ENCODE data around the gene SHC2. TPM values are rescaled to one million over a fixed set of nuclear protein-coding genes. Genes with fewer than 3 reads are reported as not detected.

SHC2 gene
- total and polyA plus RNA-seq, 12 donors = 1.2 to 196 (median 41.1) TPM

- H3K9me3 ChIP-seq (replicated peaks in 1 of 3) = no peaks in the 10 kb centered on the region
- H3K27me3 ChIP-seq = no peaks in the 10 kb centered on the region
- peak overlapping the region in 3 of 5 donors; percentile 2 to 82 (median 37) for H3K27ac ChIP-seq
- DNase-seq = peak in 1 of 7 donors; percentile 33
- WGBS, 4 donors = 36 to 83% (median 81%) methylated on average over 2 to 22 of the region's 22 CpGs
- no peak overlapping the region for H3K4me3 ChIP-seq
- no peak for TF ChIP-seq POLR2A (IDR thresholded peaks at IDR 0.05)
- TF ChIP-seq CTCF (IDR thresholded peaks at IDR 0.05) = no peak
- no peaks in the 10 kb centered on the region for H3K36me3 ChIP-seq (replicated peaks in 1 of 2)
- intact Hi-C loops (cut with DNase I) = no loop called here
- peaks cover 4 to 7% of the 10 kb centered on the region in 2 donors for H3K4me1 ChIP-seq (replicated peaks in 1 of 2)
Measured at GRCh38 chr19:485077-485476, 24.2 kb upstream of the SHC2 start.

GRCh38 chr19:484494-484893 lies 23.7 kb upstream of the SHC2 start:
- Histone ChIP-seq H3K4me1 (replicated peaks in 1 of 2) (peaks cover 4 to 7% of the 10 kb centered on the region in 2 donors), H3K9me3 (replicated peaks in 1 of 3) (no peaks in the 10 kb centered on the region), H3K4me3 (no peak overlapping the region), H3K27me3 (no peaks in the 10 kb centered on the region), H3K27ac (no peak overlapping the region), H3K36me3 (replicated peaks in 1 of 2) (no peaks in the 10 kb centered on the region)
- DNase-seq = peak in 1 of 7 donors; percentile 21
- intact Hi-C loops (cut with DNase I) = no loop called here
- WGBS, 4 donors = 66 to 88% (median 72%) methylated on average over 14 to 15 of the region's 15 CpGs
- TF ChIP-seq CTCF (IDR thresholded peaks at IDR 0.05) = no peak
- TF ChIP-seq POLR2A (IDR thresholded peaks at IDR 0.05) = no peak

GRCh38 chr19:483332-484072 lies 22.7 kb upstream of the SHC2 start:
- intact Hi-C loops (cut with DNase I) = no loop called here
- no peak for DNase-seq

More at GRCh38 chr19:483332-484072, 22.7 kb upstream of the SHC2 start:
- H3K9me3 ChIP-seq (replicated peaks in 1 of 3) = no peaks in the 10 kb centered on the region
- TF ChIP-seq POLR2A (IDR thresholded peaks at IDR 0.05) = no peak
- no peak for TF ChIP-seq CTCF (IDR thresholded peaks at IDR 0.05)
- WGBS, 4 donors = 56 to 73% (median 64%) methylated on average over 10 to 21 of the region's 21 CpGs
- H3K4me1 ChIP-seq (replicated peaks in 1 of 2) = peaks cover 4 to 6% of the 10 kb centered on the region in 2 donors
- H3K27ac ChIP-seq = peak overlapping the region in 1 of 5 donors; percentile 47
- no peaks in the 10 kb centered on the region for H3K27me3 ChIP-seq
- no peak overlapping the region for H3K4me3 ChIP-seq
- H3K36me3 ChIP-seq (replicated peaks in 1 of 2) = no peaks in the 10 kb centered on the region

All from adrenal gland (tissue), 12 donors.